H1 (cell line): ENCODE measurements around the gene RGL3. TPM values are rescaled to one million over a fixed set of nuclear protein-coding genes. Genes with fewer than 3 reads are reported as not detected.

Experiments used
- CTCF ChIA-PET: fragments of 300-600 bp; sonication (Branson Sonifier 250); formaldehyde crosslinking; loops from one replicate; lab custom pipeline; 2021; ENCODE audit not compliant: partially characterized antibody; lab: Charles Lee
- POLR2A ChIA-PET: fragments of 300-600 bp; sonication (Branson Sonifier 250); formaldehyde crosslinking; loops from one replicate; lab custom pipeline; 2021; ENCODE audit warnings: inconsistent platforms; ENCODE audit not compliant: partially characterized antibody; lab: Charles Lee
- DNase-seq, 2 experiments: peaks; one replicate each; pipeline versions ENCODE4 v3.0.0 to v3.0.0-alpha.2; 2010 to 2022; ENCODE audit warnings: low spot score in 2 of 2, low read depth in 1 of 2, mixed read lengths in 1 of 2
- FAIRE-seq: peaks from 2 replicates; lab custom pipeline; 2011; peaks lifted over from hg19 to GRCh38; lab: Jason Lieb, UNC
- H2AFZ ChIP-seq: 2 replicates; pipeline ENCODE4 v1.8.1; 2012; ENCODE audit warnings: low read length, inconsistent platforms
- H2AK5ac ChIP-seq: 2 replicates; pipeline ENCODE4 v1.6.1; 2013; ENCODE audit warnings: low read depth, low read length
- H2BK120ac ChIP-seq: replicated peaks from 2 replicates; pipeline ENCODE3; 2013; ENCODE audit warnings: low read depth, low read length, inconsistent platforms
- H2BK12ac ChIP-seq: 2 replicates; pipeline ENCODE4 v1.6.1; 2013; ENCODE audit warnings: low read depth, low read length
- H2BK15ac ChIP-seq: 2 replicates; pipeline ENCODE4 v1.6.1; 2013; ENCODE audit warnings: low read length
- H2BK20ac ChIP-seq: 2 replicates; pipeline ENCODE4 v1.6.1; 2013; ENCODE audit warnings: low read length
- H2BK5ac ChIP-seq: 2 replicates; pipeline ENCODE4 v1.6.1; 2013; ENCODE audit warnings: low read depth, low read length
- H3K14ac ChIP-seq: 2 replicates; pipeline ENCODE4 v1.6.1; 2013; ENCODE audit warnings: inconsistent platforms; ENCODE audit not compliant: insufficient read length
- H3K18ac ChIP-seq: 2 replicates; pipeline ENCODE4 v1.6.1; 2013; ENCODE audit warnings: low read length; ENCODE audit errors: extremely low read depth
- H3K23ac ChIP-seq: 2 replicates; pipeline ENCODE4 v1.6.1; 2013; ENCODE audit warnings: inconsistent platforms; ENCODE audit not compliant: insufficient read length
- H3K23me2 ChIP-seq: 2 replicates; pipeline ENCODE4 v1.6.1; 2013; ENCODE audit warnings: low read depth, low read length
- H3K27ac ChIP-seq: 2 replicates; pipeline ENCODE4 v1.6.1; 2011; ENCODE audit warnings: low read depth, low read length, inconsistent platforms
- H3K27me3 ChIP-seq, 4 experiments: replicated peaks in 1 of 4; 1 replicate in 1 of 4; 2 replicates in 3 of 4; pipeline versions ENCODE4 v1.6.1 to v1.8.1; 2011 to 2013; ENCODE audit warnings: low read length in 3 of 4, mild to moderate bottlenecking in 3 of 4, inconsistent platforms in 2 of 4, mixed read lengths in 2 of 4, moderate library complexity in 1 of 4; ENCODE audit not compliant: control insufficient read depth in 3 of 4, insufficient read depth in 3 of 4; ENCODE audit errors: extremely low read depth in 1 of 4
- H3K36me3 ChIP-seq, 4 experiments: 2 replicates each; pipeline versions ENCODE4 v1.6.1 to v1.8.1; 2011 to 2013; ENCODE audit warnings: mild to moderate bottlenecking in 4 of 4, low read length in 3 of 4, moderate library complexity in 2 of 4, control low read depth in 1 of 4, inconsistent platforms in 1 of 4; ENCODE audit not compliant: insufficient read depth in 4 of 4, control insufficient read depth in 2 of 4
- H3K4ac ChIP-seq: replicated peaks from 2 replicates; pipeline ENCODE3; 2013; ENCODE audit warnings: low read length, low read depth, mixed read lengths, inconsistent platforms; ENCODE audit not compliant: insufficient read length
- H3K4me1 ChIP-seq, 4 experiments: replicated peaks in 1 of 4; 1 replicate in 1 of 4; 2 replicates in 3 of 4; pipeline versions ENCODE4 v1.6.1 to v1.8.1; 2011 to 2013; ENCODE audit warnings: low read length in 3 of 4, inconsistent platforms in 2 of 4, mixed read lengths in 1 of 4; ENCODE audit not compliant: insufficient read depth in 4 of 4, control insufficient read depth in 3 of 4
- H3K4me2 ChIP-seq, 2 experiments: 2 replicates each; pipeline versions ENCODE4 v1.6.1 to v1.8.1; 2011 to 2013; ENCODE audit warnings: low read depth in 2 of 2, low read length in 2 of 2, control low read depth in 1 of 2, inconsistent platforms in 1 of 2, mild to moderate bottlenecking in 1 of 2; ENCODE audit not compliant: insufficient read depth in 1 of 2
- H3K4me3 ChIP-seq, 4 experiments: fragments of 200-600, 300-600 bp in 1 of 4; sonication (generic), shearing (Covaris generic), sonication (Bioruptor Twin) in 1 of 4; 2 replicates each; pipeline versions ENCODE4 v1.5.1 to v1.8.1; 2011 to 2016; ENCODE audit warnings: low read length in 4 of 4, low read depth in 3 of 4, control low read depth in 2 of 4, inconsistent platforms in 2 of 4, mild to moderate bottlenecking in 2 of 4, mixed read lengths in 1 of 4, moderate library complexity in 1 of 4; ENCODE audit not compliant: insufficient read depth in 2 of 4; ENCODE audit errors: extremely low read depth in 1 of 4
- H3K56ac ChIP-seq: replicated peaks from 2 replicates; pipeline ENCODE3; 2013; ENCODE audit warnings: low read depth, mild to moderate bottlenecking, mixed read lengths, low read length, inconsistent platforms; ENCODE audit not compliant: insufficient read length
- H3K79me1 ChIP-seq: 2 replicates; pipeline ENCODE4 v1.6.1; 2013; ENCODE audit warnings: low read depth, low read length, control low read depth
- H3K79me2 ChIP-seq, 2 experiments: 2 replicates each; pipeline versions ENCODE4 v1.6.1 to v1.8.1; 2012 to 2013; ENCODE audit warnings: low read length in 2 of 2, mild to moderate bottlenecking in 2 of 2, inconsistent platforms in 1 of 2; ENCODE audit not compliant: insufficient read depth in 2 of 2, control insufficient read depth in 1 of 2
- H3K9ac ChIP-seq, 4 experiments: replicated peaks in 1 of 4; 1 replicate in 1 of 4; 2 replicates in 3 of 4; pipeline versions ENCODE4 v1.6.1 to v1.8.1; 2011 to 2013; ENCODE audit warnings: low read depth in 3 of 4, low read length in 3 of 4, control low read depth in 2 of 4, mild to moderate bottlenecking in 2 of 4, moderate library complexity in 2 of 4, inconsistent platforms in 1 of 4; ENCODE audit errors: extremely low read depth in 1 of 4
- H3K9me3 ChIP-seq, 2 experiments: 2 replicates each; pipeline versions ENCODE4 v1.6.1 to v1.8.1; 2012 to 2013; ENCODE audit warnings: mild to moderate bottlenecking in 2 of 2, moderate library complexity in 2 of 2, control low read depth in 1 of 2, inconsistent platforms in 1 of 2, low read depth in 1 of 2, low read length in 1 of 2, mixed read lengths in 1 of 2; ENCODE audit not compliant: insufficient read depth in 2 of 2
- H4K20me1 ChIP-seq, 2 experiments: replicated peaks in 1 of 2; 2 replicates each; pipeline versions ENCODE3 to v1.8.1; 2011 to 2013; ENCODE audit warnings: inconsistent platforms in 2 of 2, low read length in 2 of 2, mild to moderate bottlenecking in 1 of 2; ENCODE audit not compliant: insufficient read depth in 2 of 2, control insufficient read depth in 1 of 2
- H4K5ac ChIP-seq: 2 replicates; pipeline ENCODE4 v1.6.1; 2013; ENCODE audit warnings: low read length, low read depth, mixed read lengths, inconsistent platforms; ENCODE audit not compliant: insufficient read length
- H4K8ac ChIP-seq: 2 replicates; pipeline ENCODE4 v1.8.0; 2013; ENCODE audit warnings: mild to moderate bottlenecking, moderate library complexity, low read length, inconsistent platforms; ENCODE audit not compliant: insufficient read depth; ENCODE audit errors: extremely low read depth
- H4K91ac ChIP-seq: replicated peaks from 2 replicates; pipeline ENCODE3; 2013; ENCODE audit warnings: low read length, mixed read lengths, inconsistent platforms; ENCODE audit not compliant: insufficient read length
- BACH1 ChIP-seq: IDR thresholded peaks from 2 replicates; pipeline ENCODE4 v1.6.1; 2012; ENCODE audit warnings: low read length, improper control_type of control experiment
- BCL11A ChIP-seq, 2 experiments: IDR thresholded peaks; one replicate each; pipeline ENCODE4 v1.6.1; 2011; ENCODE audit warnings: low read depth in 2 of 2, low read length in 2 of 2, mild to moderate bottlenecking in 2 of 2
- CBX5 ChIP-seq: fragments of 300-800, 300-1000 bp; sonication (generic); IDR thresholded peaks from 2 replicates; pipeline ENCODE4 v1.7.1; 2016; ENCODE audit warnings: antibody characterized with exemption, low read length, low read depth
- CTBP2 ChIP-seq: IDR thresholded peaks from 2 replicates; pipeline ENCODE4 v1.7.0; 2011; ENCODE audit warnings: borderline replicate concordance, mild to moderate bottlenecking, moderate library complexity, mixed read lengths, low read length; ENCODE audit not compliant: insufficient read depth, insufficient read length
- HDAC6 ChIP-seq: IDR thresholded peaks from one replicate; pipeline ENCODE4 v1.7.1; 2012; ENCODE audit warnings: low read depth, mild to moderate bottlenecking, inconsistent platforms, low read length, moderate library complexity
- KDM1A ChIP-seq: fragments of 200-600, 300-600 bp; sonication (generic); IDR thresholded peaks from 2 replicates; pipeline ENCODE4 v1.7.1; 2016; ENCODE audit warnings: mild to moderate bottlenecking, low read length, borderline replicate concordance
- MAX ChIP-seq: IDR thresholded peaks from 2 replicates; pipeline ENCODE4 v1.6.1; 2012; ENCODE audit warnings: inconsistent platforms
- SRF ChIP-seq: IDR thresholded peaks from 2 replicates; pipeline ENCODE4 v1.6.1; 2011; ENCODE audit warnings: mild to moderate bottlenecking, low read depth, low read length, moderate library complexity
- WGBS, 2 experiments: shearing (Covaris generic) in 1 of 2; methylation state at CpG; one replicate each; pipeline versions ENCODE4 v1.1.6 to v1.1.7; 2013 to 2015; ENCODE audit warnings: low lambda C conversion rate in 2 of 2, mixed read lengths in 2 of 2, inconsistent platforms in 1 of 2, low coverage in 1 of 2, missing lambda C conversion rate in 1 of 2; ENCODE audit not compliant: insufficient replicate concordance in 2 of 2, insufficient coverage in 1 of 2, insufficient read length in 1 of 2; ENCODE audit errors: extremely low coverage in 1 of 2, missing lambda C conversion rate in 1 of 2; 5-methylcytosine and 5-hydroxymethylcytosine counted together
- polyA plus RNA-seq, 7 experiments: library from polyadenylated mRNA; depleted of rRNA in 3 of 7; stranded (reverse) in 5 of 7; unstranded in 2 of 7; fragments of >200 nt in 5 of 7; fragments of 200-250 nt in 2 of 7; gene quantifications; 1 replicate in 5 of 7; 2 replicates in 1 of 7; 4 replicates in 1 of 7; pipeline versions ENCODE4 v1.2.1 to v1.2.3, GENCODE V29; 2011 to 2013; ENCODE audit warnings: missing spikeins in 2 of 7, mixed read lengths in 2 of 7
- total RNA-seq: library from RNA; stranded (reverse); fragmentation: NEBNext Ultra II Directional; extraction: Animal tissue kit (Norgen Biotek cat#: 25700); gene quantifications from 2 replicates; pipeline ENCODE4 v1.2.1, GENCODE V29; 2021

The RGL3 gene
- total and polyA plus RNA-seq, 2 of the 8 experiments (the other 6 are each of a cell fraction or from before 2014, with no cell fraction given) = 36.9 to 40.9 TPM

- no peak within 1 kb of the TSS for H3K27ac ChIP-seq
- peak within 1 kb of the TSS in 2 of 4 experiments; percentile 18 to 75; a peak in 2 of 7 replicates for H3K9ac ChIP-seq
- POLR2A ChIA-PET = interaction anchor here (1.8 kb wide), 1 partner anchor 14 kb away, joined by 6 read pairs; no protein-coding TSS in a partner anchor
- no peak for TF ChIP-seq CTBP2
- peak; percentile 29; the same call in 1 of the 2 replicates for TF ChIP-seq KDM1A
- TF ChIP-seq CBX5 = no peak
- no peak for TF ChIP-seq BCL11A (IDR thresholded peaks at IDR 0.05; ENCODE audit: low read depth in 2 of 2, low read length in 2 of 2)
- TF ChIP-seq BACH1 = no peak
- TF ChIP-seq MAX = 0 out of 2 replicates have a peak, but pooled peaks have one; percentile 6
- no peak for TF ChIP-seq HDAC6
- no peak for TF ChIP-seq SRF
Observed at GRCh38 chr19:11355160-11356073, 63.7 kb downstream of the RGL3 start, which contains the start of gene PLPPR2. TSS of gene PLPPR2 (plus strand) at chr19:11355432. CDS start at chr19:11357674, 2,242 bp downstream.

More at GRCh38 chr19:11355160-11356073, 63.7 kb downstream of the RGL3 start, which contains the start of gene PLPPR2:
- Histone ChIP-seq H2BK120ac (no peak within 1 kb of the TSS), H2BK20ac (peak within 1 kb of the TSS; percentile 61; the same call in 1 of the 2 replicates), H4K91ac (no peak within 1 kb of the TSS), H3K36me3 (no peaks in the 10 kb centered on the region), H3K9me3 (no peaks in the 10 kb centered on the region), H3K4me2 (peak within 1 kb of the TSS; percentile 61 to 94), H4K5ac (no peak within 1 kb of the TSS), H3K23ac (no peak within 1 kb of the TSS), H3K23me2 (peaks cover 11% of the 10 kb centered on the region; the same call in 1 of the 2 replicates), H2BK15ac (peak within 1 kb of the TSS; percentile 98), H3K4me3 (peak within 1 kb of the TSS; percentile 22 to 61 (median 36); a peak in 7 of 8 replicates), H2AK5ac (peak within 1 kb of the TSS; percentile 97), H2BK5ac (peak within 1 kb of the TSS; percentile 85; the same call in 1 of the 2 replicates), H3K79me2 (no peaks in the 10 kb centered on the region), H3K79me1 (peaks cover 3% of the 10 kb centered on the region; the same call in 1 of the 2 replicates), H3K4me1 (peaks cover 0 to 10% (median 8%) of the 10 kb centered on the region in 4 experiments; a peak in 6 of 7 replicates), H4K20me1 (peaks cover 0 to 5% of the 10 kb centered on the region in 2 experiments), H3K18ac (no peak within 1 kb of the TSS; the same call in 1 of the 2 replicates), H2AFZ (no peak within 1 kb of the TSS), H4K8ac (no peak within 1 kb of the TSS), H3K4ac (no peak within 1 kb of the TSS), H3K14ac (no peak within 1 kb of the TSS), H2BK12ac (peak within 1 kb of the TSS; percentile 90), H3K27me3 (peaks cover 0 to 13% (median 10%) of the 10 kb centered on the region in 4 experiments; a peak in 3 of 7 replicates), H3K56ac (no peak within 1 kb of the TSS)
- WGBS, 2 experiments = 29% methylated on average over 20 of the region's 62 CpGs; no CpG with 5 or more reads in 1 of the 2 experiments
- DNase-seq (peak; percentile 77 to 99), FAIRE-seq (peak; percentile 7)
- CTCF ChIA-PET = no interaction called here
